Activated naive CD4-positive, alpha-beta T cell treated with anti-CD3 and anti-CD28 coated beads, Interleukin-2, amount 50 U/mL, for 16 hours (primary cell): ENCODE data around the gene CMBL.
A peak's percentile ranks its signal among the peaks of the same experiment; 100 is the strongest.
"Not testable (repeated sequence)": the region's sequence is repeated elsewhere in the genome, so short reads cannot be mapped to it uniquely, and the experiment has no call there.

Experiments used
- DNase-seq: peaks from one replicate; pipeline ENCODE4 v3.0.0-alpha.2; 2020

The CMBL gene

GRCh38 chr5:10307206-10308148 lies at the start of gene CMBL:
Gene CMBL (minus strand): TSS chr5:10307902. CDS start chr5:10290762, 17,140 bp downstream.
- DNase-seq, result peak; percentile 36

GRCh38 chr5:10355071-10355889 lies 47.6 kb upstream of the CMBL start:
- DNase-seq, result no peak

- peak; percentile 66 for DNase-seq
Observed at GRCh38 chr5:10354048-10354872, 46.6 kb upstream of the CMBL start.

GRCh38 chr5:10353241-10354047 lies 45.7 kb upstream of the CMBL start, which contains the start of gene MARCHF6:
Gene MARCHF6 (plus strand): TSS chr5:10353695. CDS start chr5:10353899, 204 bp downstream.
- DNase-seq, result peak; percentile 95

GRCh38 chr5:10352430-10353240 lies 44.9 kb upstream of the CMBL start:
- DNase-seq, result peak; percentile 55

GRCh38 chr5:10351919-10352318 lies 44.2 kb upstream of the CMBL start:
- DNase-seq, result no peak

GRCh38 chr5:10351199-10351905 lies 43.6 kb upstream of the CMBL start:
- DNase-seq, result no peak

- DNase-seq, result no peak
Observed at GRCh38 chr5:10348258-10348657, 40.6 kb upstream of the CMBL start.

GRCh38 chr5:10344461-10345106 lies 36.9 kb upstream of the CMBL start:
- not testable (repeated sequence) for DNase-seq

GRCh38 chr5:10343486-10343885 lies 35.8 kb upstream of the CMBL start:
- DNase-seq, result no peak

GRCh38 chr5:10339958-10340357 lies 32.3 kb upstream of the CMBL start:
- DNase-seq, result no peak

GRCh38 chr5:10339058-10339811 lies 31.5 kb upstream of the CMBL start:
- DNase-seq, result no peak

- no peak for DNase-seq
Observed at GRCh38 chr5:10338686-10339057, 31.0 kb upstream of the CMBL start.

- DNase-seq, result no peak
Observed at GRCh38 chr5:10337986-10338385, 30.3 kb upstream of the CMBL start.

- DNase-seq, result no peak
Observed at GRCh38 chr5:10337107-10337506, 29.4 kb upstream of the CMBL start.

- no peak for DNase-seq
Observed at GRCh38 chr5:10335711-10336470, 28.2 kb upstream of the CMBL start.

GRCh38 chr5:10334831-10335230 lies 27.1 kb upstream of the CMBL start:
- no peak for DNase-seq
